HG03097 (cell line): Measurements from ENCODE around the gene COPS7A.

Experiments used
- ATAC-seq: cut with Tn5 transposase; IDR thresholded peaks from one replicate; pipeline ENCODE4 v1.9.1; 2021; ENCODE audit not compliant: unreplicated experiment, low FRiP score

Gene COPS7A

GRCh38 chr12:6723607-6724408, at the start of gene COPS7A:
COPS7A (plus strand) TSS chr12:6724046; CDS start chr12:6724657, 611 bp downstream.
- peak; percentile 87 for ATAC-seq

DNA sequence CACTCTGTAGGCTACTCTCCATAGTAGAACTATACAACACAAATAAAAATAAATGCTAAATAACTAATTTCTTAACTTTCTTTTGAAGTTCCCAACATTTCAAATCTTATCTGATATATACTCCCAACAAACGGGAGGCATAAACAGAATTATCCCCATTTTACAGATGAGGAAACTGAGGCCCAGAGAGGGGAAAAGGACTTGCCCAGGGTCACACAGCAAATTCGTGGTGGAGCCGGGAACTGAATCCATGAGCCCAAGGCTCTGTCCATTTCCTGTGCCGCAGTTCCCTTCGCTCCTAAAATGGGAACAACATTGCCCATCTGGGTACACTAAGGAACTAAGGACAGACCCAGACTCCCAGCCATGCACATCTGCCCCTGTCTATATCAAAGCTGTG, 46.9 kb upstream of the COPS7A start:
- ATAC-seq: no peak

DNA sequence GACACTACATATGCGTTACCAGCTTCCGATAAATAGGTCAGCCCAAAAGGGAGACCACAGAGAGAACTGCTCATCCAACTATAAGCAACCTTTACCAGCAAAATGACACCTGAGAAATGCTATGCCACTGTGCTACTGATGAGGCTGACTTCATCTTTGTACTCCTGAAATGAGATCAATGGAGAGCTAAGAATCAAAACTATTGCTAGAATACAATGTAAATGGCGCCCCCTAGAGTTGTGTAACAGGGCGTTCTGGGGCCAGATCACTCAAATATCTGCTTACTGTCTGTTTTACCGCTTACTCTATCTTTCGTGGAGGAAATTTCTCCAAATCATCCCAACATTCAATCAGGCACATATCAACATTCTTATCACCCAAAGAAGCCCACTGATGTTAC, 39.2 kb upstream of the COPS7A start:
- no peak for ATAC-seq

DNA sequence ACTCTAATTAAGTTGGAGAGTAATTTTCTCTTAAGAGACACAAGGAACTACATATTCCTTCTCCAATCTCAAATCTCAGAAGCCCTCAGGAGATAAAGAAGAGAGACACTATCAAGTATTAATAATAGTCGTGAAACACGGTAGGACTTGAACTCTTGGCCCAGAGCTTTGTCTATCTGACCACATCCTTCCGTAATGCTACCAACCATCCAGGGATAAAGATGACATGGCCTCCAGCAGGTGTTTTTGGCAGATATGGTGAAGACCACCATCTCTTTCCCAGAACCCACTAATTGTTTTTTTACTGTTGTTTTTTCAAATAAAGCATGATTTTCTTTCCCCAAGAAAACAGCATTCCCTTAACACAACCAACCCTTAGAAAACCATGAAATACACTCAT, 38.0 kb upstream of the COPS7A start:
- no peak for ATAC-seq

GRCh38 chr12:6688543-6688998, 35.3 kb upstream of the COPS7A start:
- peak; percentile 9 for ATAC-seq

DNA sequence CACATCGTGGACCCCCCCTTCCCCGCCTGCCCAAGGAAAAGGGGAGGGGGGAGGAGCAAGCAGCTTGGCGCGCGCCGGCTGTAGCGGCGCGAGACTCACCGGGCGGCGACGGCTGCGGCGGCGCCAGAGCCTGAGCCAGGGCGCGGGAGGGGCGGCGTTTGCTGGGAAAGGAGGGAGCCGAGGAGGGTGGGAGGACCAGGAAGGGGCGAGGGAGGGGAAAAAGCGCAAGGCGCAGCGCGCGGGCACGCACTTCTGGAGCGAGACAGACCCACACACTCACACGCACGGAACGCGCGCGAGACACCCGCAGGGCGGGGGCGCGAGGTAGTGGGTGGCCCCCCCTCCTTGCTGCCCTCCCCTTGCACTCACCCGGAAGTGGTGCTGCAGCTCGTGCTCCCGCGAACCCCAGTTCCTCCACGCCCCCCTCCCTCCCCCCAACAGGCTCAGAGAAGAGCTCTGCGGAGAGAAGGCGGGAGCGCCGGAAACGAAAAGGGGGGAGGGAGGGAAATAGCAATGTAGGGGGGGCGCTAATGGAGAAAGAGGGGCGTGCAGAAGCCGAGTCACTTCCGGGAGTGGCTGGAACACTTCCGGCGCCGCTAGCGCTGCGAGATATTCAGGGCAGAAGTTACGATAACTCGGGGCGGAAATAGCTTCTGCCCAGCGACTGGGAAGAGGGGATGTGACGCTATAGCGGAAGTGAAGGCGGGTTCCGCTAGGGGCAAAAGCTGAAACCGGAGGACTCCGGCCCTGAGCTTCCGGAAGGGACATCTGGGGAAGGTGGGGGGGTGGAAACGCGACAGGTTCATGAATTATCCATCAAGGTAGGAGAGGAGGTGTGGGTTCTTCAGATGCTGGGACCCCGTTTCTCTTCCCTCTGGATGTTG, 34.6 kb upstream of the COPS7A start, which contains the start of gene ZNF384:
TSS of gene ZNF384 (minus strand) at position 377 of the 884 bp plus-strand sequence. CDS start 9,855 bp downstream, outside the sequence.
- ATAC-seq: peak; percentile 75

GRCh38 chr12:6691473-6691872, 32.4 kb upstream of the COPS7A start:
- ATAC-seq: no peak

GRCh38 chr12:6692888-6693287, 31.0 kb upstream of the COPS7A start:
- ATAC-seq: no peak

DNA sequence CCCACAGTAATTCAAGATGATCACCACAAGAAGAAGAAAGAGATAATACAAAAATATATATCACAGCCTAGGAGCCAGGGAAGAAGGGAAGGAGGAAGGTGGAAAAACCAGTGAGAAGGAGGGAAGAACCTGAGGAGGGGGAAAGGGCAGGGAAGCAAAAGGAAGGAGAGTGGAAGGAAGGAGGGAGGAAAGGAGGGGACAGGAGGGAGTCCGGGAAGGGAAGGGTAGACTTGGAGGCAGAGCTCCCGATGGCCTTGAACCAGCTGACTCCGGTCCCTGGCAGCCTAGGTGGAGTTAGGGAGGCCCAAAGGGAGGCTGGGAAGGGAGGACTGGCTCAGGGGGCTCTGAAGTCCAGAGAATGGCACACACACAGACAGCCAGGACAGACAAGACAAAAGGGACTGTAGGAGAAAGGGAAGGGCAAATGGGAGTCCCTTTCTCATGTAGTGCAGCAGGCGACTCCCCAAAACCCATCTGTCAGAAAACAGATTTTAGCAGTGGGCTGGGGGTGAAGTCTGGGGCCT, 30.0 kb upstream of the COPS7A start:
- ATAC-seq: no peak

DNA sequence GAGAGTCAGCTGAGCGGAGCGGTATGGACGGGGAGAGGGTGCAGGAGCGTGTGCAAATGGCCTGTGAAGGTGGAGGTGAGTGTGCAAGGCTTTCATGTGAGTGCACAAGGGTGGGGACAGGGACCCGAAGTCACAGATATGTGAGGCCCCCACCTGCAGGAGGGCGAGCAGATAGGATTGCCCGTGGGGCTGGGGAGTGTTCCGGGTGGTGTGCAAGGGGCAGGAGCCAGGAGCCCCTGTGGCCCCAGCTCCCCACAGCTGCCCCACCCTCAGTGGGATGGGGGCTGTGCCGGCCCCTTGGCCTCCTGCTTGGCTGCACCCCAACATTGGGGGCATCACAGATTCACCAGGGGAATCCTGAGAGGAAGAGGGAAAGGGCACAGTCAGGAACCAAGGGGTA, 29.1 kb upstream of the COPS7A start:
- ATAC-seq: no peak

DNA sequence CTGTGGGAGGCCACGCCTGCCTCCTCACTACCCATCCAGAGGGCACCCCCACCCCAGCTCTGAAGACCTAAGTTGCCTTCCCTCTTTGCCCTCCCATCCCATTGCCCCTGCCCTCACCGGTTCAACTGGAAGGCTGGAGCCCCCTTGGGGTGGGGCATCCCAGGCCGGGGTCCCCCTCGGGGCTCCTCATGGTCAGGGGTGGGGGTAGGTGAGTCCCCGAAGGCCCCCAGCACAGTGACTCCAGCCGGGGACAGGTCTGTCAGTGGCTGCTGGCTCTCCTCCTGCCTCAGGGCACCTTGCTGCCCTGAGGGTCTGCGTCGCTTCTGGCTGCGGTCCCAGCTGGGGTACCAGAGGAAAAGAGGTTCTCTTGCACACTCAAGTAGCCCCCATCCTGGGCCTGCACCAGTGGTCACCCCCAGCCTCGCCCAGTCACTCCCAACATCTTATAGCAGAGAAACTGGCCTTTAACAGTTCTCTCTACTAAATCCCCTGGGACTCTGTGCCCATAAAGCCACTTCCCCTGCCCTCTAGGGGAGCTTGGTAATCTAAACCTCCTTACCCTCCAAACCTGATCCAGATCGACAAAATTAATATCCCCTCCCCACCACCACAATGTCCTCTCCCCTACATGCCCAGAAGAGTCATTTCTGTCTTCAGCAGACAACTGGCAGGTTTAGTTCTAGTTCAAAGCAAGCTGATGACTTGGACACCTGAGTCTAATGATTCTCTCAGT, 28.4 kb upstream of the COPS7A start:
- no peak for ATAC-seq

- ATAC-seq: no peak
Observed at GRCh38 chr12:6696690-6697583, 26.9 kb upstream of the COPS7A start.

- ATAC-seq: no peak
Observed at GRCh38 chr12:6697584-6698351, 26.1 kb upstream of the COPS7A start.

DNA sequence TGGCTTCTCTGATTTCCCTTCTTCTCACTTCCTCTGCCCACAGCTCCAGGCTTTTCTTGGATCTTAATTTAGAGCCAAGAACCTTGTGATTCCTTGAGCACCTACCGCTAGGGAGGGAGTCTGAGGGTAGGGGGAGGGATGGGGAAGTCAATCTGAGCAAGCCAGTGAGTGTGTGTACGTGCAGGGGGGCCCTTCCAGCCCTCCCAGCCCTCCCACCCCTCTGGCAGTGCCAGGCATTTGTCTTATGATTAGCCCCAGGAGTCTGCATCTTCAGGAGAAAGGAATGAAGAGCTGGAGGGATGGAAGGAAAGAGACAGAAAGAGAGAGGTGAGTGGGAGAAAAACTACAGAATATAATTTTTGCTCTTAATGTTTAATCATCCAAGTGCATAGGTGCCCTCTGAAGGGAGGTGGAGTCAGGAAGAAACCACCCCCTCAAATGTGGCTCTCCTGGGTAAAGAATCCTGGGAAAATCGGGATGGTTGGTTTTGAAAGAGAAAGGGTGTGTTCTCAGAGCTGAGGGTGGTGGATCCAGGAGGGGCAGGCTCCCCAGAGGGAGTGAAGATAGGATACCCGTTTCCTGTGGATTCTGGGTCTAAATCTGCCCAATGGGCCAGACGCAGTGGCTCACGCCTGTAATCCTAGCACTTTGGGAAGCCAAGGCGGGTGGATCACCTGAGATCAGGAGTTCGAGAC, 25.3 kb upstream of the COPS7A start:
- ATAC-seq: no peak

- no peak for ATAC-seq
Observed at GRCh38 chr12:6699259-6699988, 24.4 kb upstream of the COPS7A start.

DNA sequence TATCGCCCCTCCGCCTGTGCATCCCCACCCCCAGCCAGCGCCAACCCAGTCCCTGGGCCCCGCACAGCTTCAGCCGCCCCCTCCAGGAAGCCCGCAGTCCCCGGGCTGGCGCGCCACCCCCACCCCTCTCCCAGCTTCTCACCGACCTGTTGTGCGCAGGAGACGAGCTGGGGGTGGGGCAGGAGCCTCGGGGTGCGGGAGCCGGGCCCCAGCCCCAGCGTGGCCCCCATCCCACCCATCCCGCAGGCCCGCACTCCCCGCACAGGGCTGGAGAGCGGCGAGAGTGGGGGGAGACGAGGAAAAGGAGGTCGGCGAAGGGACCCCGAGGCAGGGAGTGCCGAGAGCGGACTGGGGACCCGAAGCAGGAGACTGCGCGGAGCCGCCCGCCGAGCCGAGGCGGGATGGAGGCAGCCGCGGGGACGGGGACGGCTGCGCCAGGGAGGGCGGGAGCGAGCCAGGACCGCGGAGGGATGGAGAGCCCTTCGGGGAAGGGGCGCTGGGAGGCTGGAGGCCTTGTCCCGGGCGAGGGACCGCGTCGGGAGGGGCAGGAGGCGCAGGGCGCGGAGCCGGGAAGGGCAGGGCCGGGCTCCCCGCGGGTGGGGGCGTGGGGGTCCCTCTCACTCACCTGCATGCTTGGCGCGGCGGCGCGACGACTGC, 23.7 kb upstream of the COPS7A start:
- ATAC-seq: no peak

DNA sequence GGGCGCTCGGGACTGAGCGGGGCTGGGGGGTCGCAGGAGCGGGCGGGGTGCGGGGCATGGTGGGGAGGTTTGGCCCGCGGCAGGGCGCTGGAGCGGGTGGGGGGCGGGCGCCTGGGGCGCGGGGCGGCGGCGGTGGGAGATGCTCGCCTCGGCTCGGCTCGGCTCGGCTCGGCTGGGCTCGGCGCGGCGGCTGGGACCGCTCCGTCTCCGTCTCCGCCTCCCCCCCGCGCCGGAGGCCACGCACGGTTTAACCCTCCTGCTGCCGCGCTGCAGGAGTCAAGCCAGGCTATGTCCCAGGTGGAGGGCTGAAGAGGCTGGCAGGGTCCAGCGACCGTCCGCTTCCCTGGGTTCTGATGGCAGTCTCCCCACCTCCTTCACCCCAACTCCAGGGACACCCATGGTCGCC, 23.2 kb upstream of the COPS7A start, which contains the start of gene PIANP:
TSS of gene PIANP (minus strand) at position 170 of the 406 bp plus-strand sequence. CDS start 2,754 bp downstream, outside the sequence.
- no peak for ATAC-seq
